PC-3 (cell line): Measurements from ENCODE around the gene SKAP1.

Experiments
- CTCF ChIP-seq: fragments of 300-600 bp; sonication (generic); conservative IDR thresholded peaks from 2 replicates; pipeline ENCODE4 v1.5.1; 2017; ENCODE audit warnings: antibody characterized with exemption, low read depth, mild to moderate bottlenecking, low read length
- EZH2 ChIP-seq: fragments of 300-600 bp; sonication (generic); IDR thresholded peaks from one replicate; pipeline ENCODE4 v1.6.1; 2017; ENCODE audit warnings: antibody characterized with exemption, mild to moderate bottlenecking, low read length; ENCODE audit not compliant: unreplicated experiment

- TF ChIP-seq CTCF (no peak), EZH2 (no peak)
Measured at GRCh38 chr17:48308581-48308980, 121.4 kb downstream of the SKAP1 start.
